HG02870 (cell line): ENCODE results near the gene TEX2.
"Not testable (repeated sequence)": the region's sequence is repeated elsewhere in the genome, so short reads cannot be mapped to it uniquely, and the experiment has no call there.

ENCODE experiments used
- ATAC-seq: cut with Tn5 transposase; IDR thresholded peaks from one replicate; pipeline ENCODE4 v1.9.1; 2021; ENCODE audit warnings: mild to moderate bottlenecking, moderate library complexity; ENCODE audit not compliant: unreplicated experiment

TEX2 gene

GRCh38 chr17:64240741-64241347, 22.2 kb downstream of the TEX2 start:
- no peak for ATAC-seq

- ATAC-seq: no peak
These were observed 22.8 kb downstream of the TEX2 start for GRCh38 chr17:64240261-64240740.

- ATAC-seq: not testable (repeated sequence)
These were observed 24.6 kb downstream of the TEX2 start for GRCh38 chr17:64238449-64238848.

GRCh38 chr17:64236827-64237403, 26.1 kb downstream of the TEX2 start:
- ATAC-seq: no peak

GRCh38 chr17:64234961-64235360, 28.1 kb downstream of the TEX2 start:
- ATAC-seq: no peak

- no peak for ATAC-seq
These were observed 30.4 kb downstream of the TEX2 start for GRCh38 chr17:64232466-64233262.

- no peak for ATAC-seq
These were observed 31.4 kb downstream of the TEX2 start for GRCh38 chr17:64231567-64232141.

GRCh38 chr17:64230791-64231408, 32.2 kb downstream of the TEX2 start:
- ATAC-seq: no peak

- no peak for ATAC-seq
These were observed 33.0 kb downstream of the TEX2 start for GRCh38 chr17:64229815-64230728.

GRCh38 chr17:64226132-64226531, 36.9 kb downstream of the TEX2 start:
- no peak for ATAC-seq

- no peak for ATAC-seq
These were observed 37.6 kb downstream of the TEX2 start for GRCh38 chr17:64225410-64225809.

GRCh38 chr17:64223931-64224629, 39.0 kb downstream of the TEX2 start:
- ATAC-seq: no peak

GRCh38 chr17:64223283-64223682, 39.8 kb downstream of the TEX2 start:
- no peak for ATAC-seq

- ATAC-seq: no peak
These were observed 41.4 kb downstream of the TEX2 start for GRCh38 chr17:64221679-64222078.

GRCh38 chr17:64220604-64221003, 42.5 kb downstream of the TEX2 start:
- ATAC-seq: not testable (repeated sequence)

GRCh38 chr17:64219571-64219970, 43.5 kb downstream of the TEX2 start:
- no peak for ATAC-seq

GRCh38 chr17:64218066-64218465, 45.0 kb downstream of the TEX2 start:
- ATAC-seq: peak; percentile 50

- ATAC-seq: no peak
These were observed 45.8 kb downstream of the TEX2 start for GRCh38 chr17:64217249-64217691.
